HFFc6 (cell line): ENCODE measurements around the gene RLN3. TPM values are rescaled to one million over a fixed set of nuclear protein-coding genes. Genes with fewer than 3 reads are reported as not detected.

Source experiments
- DNase-seq: peaks from one replicate; pipeline ENCODE4 v3.0.0-alpha.2; 2018
- H3K27ac Mint-ChIP-seq: 2 replicates; pipeline ENCODE4 v1.8.0; 2020; ENCODE audit warnings: mild to moderate bottlenecking, mixed read lengths
- H3K27me3 Mint-ChIP-seq: 2 replicates; pipeline ENCODE4 v1.8.0; 2021; ENCODE audit warnings: mild to moderate bottlenecking, moderate library complexity, mixed read lengths; ENCODE audit not compliant: insufficient read depth
- H3K36me3 Mint-ChIP-seq: 2 replicates; pipeline ENCODE4 v1.8.0; 2021; ENCODE audit warnings: low read depth, mixed read lengths
- H3K4me1 Mint-ChIP-seq: 2 replicates; pipeline ENCODE4 v1.8.0; 2020; ENCODE audit warnings: low read depth, mixed read lengths
- H3K4me3 Mint-ChIP-seq: 2 replicates; pipeline ENCODE4 v1.8.0; 2020; ENCODE audit warnings: mild to moderate bottlenecking, moderate library complexity, mixed read lengths
- H3K9me3 Mint-ChIP-seq: 2 replicates; pipeline ENCODE4 v1.8.0; 2020; ENCODE audit warnings: mild to moderate bottlenecking, mixed read lengths
- CTCF ChIP-seq: fragments of 200-600 bp; sonication (generic); IDR thresholded peaks from 2 replicates; pipeline ENCODE4 v1.5.0; 2021; ENCODE audit warnings: antibody characterized with exemption, mild to moderate bottlenecking
- total RNA-seq, 6 experiments: library from RNA; stranded (reverse); fragmentation: NEBNext Ultra II Directional; extraction: Animal tissue kit (Norgen Biotek cat#: 25700); gene quantifications; 2 replicates in 1 of 6; 3 replicates in 5 of 6; pipeline ENCODE4 v1.2.3, GENCODE V29; 2021

The RLN3 gene
- total RNA-seq, 6 experiments from 2014 or later, result not detected

DNA sequence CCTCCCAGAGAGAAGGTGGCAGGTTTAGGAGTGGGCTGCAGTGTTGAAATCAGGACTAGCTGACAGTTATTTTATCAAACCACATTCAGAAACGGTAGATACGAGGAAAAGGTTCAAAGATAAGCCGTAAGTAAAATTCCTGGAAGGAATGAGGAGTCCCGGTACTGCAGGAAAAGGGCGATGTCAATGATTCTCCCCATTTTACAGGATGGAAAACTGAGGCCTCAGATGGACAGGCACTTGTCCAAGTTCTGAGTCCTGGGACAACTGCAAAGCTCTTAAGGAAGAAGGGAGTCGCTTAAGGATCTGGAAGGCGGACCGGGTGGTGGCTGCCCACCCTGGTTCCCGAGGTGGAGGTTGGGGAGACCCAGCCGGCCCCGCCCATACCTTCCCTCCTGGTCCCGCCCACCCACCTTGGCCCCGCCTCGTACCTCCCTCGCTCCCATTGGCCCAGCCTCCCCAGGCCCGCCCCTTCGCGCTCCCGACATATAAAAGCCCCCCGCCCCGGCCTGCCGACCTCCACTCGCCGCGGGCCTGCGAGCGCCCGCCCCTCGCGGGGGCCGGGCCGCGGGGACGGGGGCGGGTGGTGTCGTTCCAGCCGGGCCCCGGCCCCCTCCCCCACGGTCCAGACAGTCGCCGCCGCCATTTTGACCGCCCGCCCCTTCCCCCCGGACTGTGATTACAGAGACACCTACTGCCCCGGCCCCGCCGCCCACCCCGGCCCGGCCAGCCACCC lies 22.4 kb upstream of the RLN3 start:
- Mint-ChIP-seq H3K36me3 (no peaks in the 10 kb centered on the region), H3K27me3 (peaks cover 3% of the 10 kb centered on the region; the same call in 1 of the 2 replicates), H3K4me1 (peaks cover 17% of the 10 kb centered on the region), H3K9me3 (no peaks in the 10 kb centered on the region), H3K27ac (peak overlapping the region; percentile 100), H3K4me3 (peak overlapping the region; percentile 73)
- DNase-seq, result peak; percentile 75
- TF ChIP-seq CTCF, result no peak

DNA sequence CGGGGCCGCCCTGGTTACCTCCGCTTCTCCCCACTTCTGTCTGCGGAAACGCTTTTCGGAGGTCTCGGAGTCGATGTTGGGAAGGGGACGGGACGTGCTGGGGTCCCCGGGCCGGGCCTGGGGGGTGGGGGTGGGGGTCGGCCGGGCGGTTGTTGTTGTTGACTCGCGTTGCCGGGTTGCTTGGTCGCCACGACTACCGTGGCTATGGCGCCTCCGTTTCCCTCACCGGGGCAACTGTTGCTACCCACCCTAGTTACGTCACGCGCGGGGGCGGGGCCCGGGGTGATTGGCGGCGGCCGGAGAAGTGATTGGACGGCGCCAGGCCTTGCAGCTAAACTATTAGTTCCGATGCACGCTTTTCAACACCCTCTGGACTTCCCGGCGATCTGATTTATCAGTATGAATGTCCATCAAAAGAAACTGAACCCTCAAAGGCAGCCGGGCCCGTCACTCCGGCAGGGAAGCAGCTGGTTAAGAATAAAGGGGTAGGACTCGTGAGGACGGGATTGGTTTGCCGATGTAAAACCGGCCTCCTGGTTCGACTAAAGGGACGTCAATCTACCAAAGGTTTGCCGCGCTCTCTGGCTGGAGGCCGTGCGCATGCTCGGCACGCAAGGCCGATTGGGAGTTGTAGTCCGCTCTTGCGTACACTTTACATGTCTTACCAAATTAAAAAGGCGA lies 21.7 kb upstream of the RLN3 start, which contains the start of gene RFX1:
Gene RFX1, minus strand, starts transcription at position 236 of the 681 bp plus-strand sequence. CDS start 12,477 bp downstream, outside the sequence.
- H3K27me3 Mint-ChIP-seq, result peaks cover 3% of the 10 kb centered on the region; the same call in 1 of the 2 replicates
- H3K9me3 Mint-ChIP-seq, result no peaks in the 10 kb centered on the region

GRCh38 chr19:14006766-14007562 lies 21.0 kb upstream of the RLN3 start:
- Mint-ChIP-seq H3K4me1 (peaks cover 17% of the 10 kb centered on the region), H3K4me3 (peak overlapping the region; percentile 97), H3K36me3 (no peaks in the 10 kb centered on the region), H3K9me3 (no peaks in the 10 kb centered on the region), H3K27me3 (peaks cover 3% of the 10 kb centered on the region; the same call in 1 of the 2 replicates), H3K27ac (peak overlapping the region; percentile 100)
- TF ChIP-seq CTCF, result no peak
- DNase-seq, result no peak

More for the DNA sequence above, 21.7 kb upstream of the RLN3 start, which contains the start of gene RFX1:
- Mint-ChIP-seq H3K36me3 (no peaks in the 10 kb centered on the region), H3K4me1 (peaks cover 17% of the 10 kb centered on the region), H3K4me3 (peak within 1 kb of the TSS; percentile 97), H3K27ac (peak within 1 kb of the TSS; percentile 100)
- DNase-seq, result peak; percentile 100
- TF ChIP-seq CTCF, result no peak

DNA sequence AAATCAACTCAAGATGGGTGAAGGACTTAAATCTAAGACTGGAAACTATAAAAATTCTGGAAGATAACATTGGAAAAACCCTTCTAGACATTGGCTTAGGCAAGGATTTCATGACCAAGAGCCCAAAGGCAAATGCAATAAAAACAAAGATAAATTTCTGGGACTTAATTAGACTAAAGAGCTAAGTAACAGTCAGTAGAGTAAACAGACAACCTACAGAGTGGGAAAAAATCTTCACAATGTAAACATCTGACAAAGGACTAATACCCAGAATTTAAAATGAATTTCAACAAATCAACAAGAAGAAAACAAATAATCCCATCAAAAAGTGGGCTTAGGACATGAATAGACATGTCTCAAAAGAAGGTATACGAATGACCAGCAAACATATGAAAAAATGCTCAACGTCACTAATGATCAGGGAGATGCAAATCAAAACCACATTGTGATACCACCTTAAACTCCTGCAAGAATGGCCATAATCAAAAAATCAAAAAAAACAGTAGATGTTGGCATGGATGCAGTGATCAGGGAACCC lies 15.5 kb upstream of the RLN3 start:
- no peak for DNase-seq

More for the DNA sequence above, 15.5 kb upstream of the RLN3 start:
- Mint-ChIP-seq H3K9me3 (no peaks in the 10 kb centered on the region), H3K4me1 (peaks cover 9% of the 10 kb centered on the region), H3K27ac (no peak overlapping the region), H3K36me3 (no peaks in the 10 kb centered on the region), H3K4me3 (no peak overlapping the region), H3K27me3 (peaks cover 3% of the 10 kb centered on the region; the same call in 1 of the 2 replicates)
- TF ChIP-seq CTCF, result no peak
